ENCODE data around the gene VAT1.

GRCh38 chr17:43025290-43025657, 3.1 kb upstream of the VAT1 start:
- TF ChIP-seq CTCF (IDR thresholded peaks at IDR 0.05) (no peak), POLR2AphosphoS5 (IDR thresholded peaks at IDR 0.05) (no peak), POLR2A (IDR thresholded peaks at IDR 0.05) (no peak), EP300 (IDR thresholded peaks at IDR 0.05) (no peak)

Data from sigmoid colon (tissue), 4 donors.